Testis (tissue), 2 donors: ENCODE results near the gene JSRP1.

ENCODE experiments used
- CTCF ChIP-seq, 3 experiments: fragments of 450-650 bp in 2 of 3; fragments of 200-600 bp in 1 of 3; sonication (generic) in 1 of 3; IDR thresholded peaks; one replicate each; pipeline ENCODE4 v1.5.1; 2016 to 2019; ENCODE audit warnings: antibody characterized with exemption in 3 of 3, mild to moderate bottlenecking in 2 of 3, moderate library complexity in 1 of 3
- POLR2A ChIP-seq: fragments of 450-650 bp; IDR thresholded peaks from one replicate; pipeline ENCODE4 v1.6.1; 2017; ENCODE audit warnings: antibody characterized with exemption, mild to moderate bottlenecking, moderate library complexity

GRCh38 chr19:2269244-2270156 is 13.3 kb upstream of the JSRP1 start:
- TF ChIP-seq CTCF (IDR thresholded peaks at IDR 0.05), result peak in 2 of 3 experiments; percentile 47 to 71
- peak; percentile 100 for TF ChIP-seq POLR2A
